Activated T-helper 2 cell treated with anti-CD3 and anti-CD28 coated beads, Interferon-gamma antibody, Interleukin-2, Interleukin-4, amounts not matched to agents 10 μg/mL and 5 μg/mL and 100 μg/mL, durations not matched to agents 14 hours and 24 hours and 36 hours (primary cell): ENCODE data around the gene ARL17B. TPM values are rescaled to one million over a fixed set of nuclear protein-coding genes. Genes with fewer than 3 reads are reported as not detected.
"Not testable (repeated sequence)": the region's sequence is repeated elsewhere in the genome, so short reads cannot be mapped to it uniquely, and the experiment has no call there.

Source experiments
- DNase-seq: peaks from one replicate; pipeline ENCODE4 v3.0.0; 2021; ENCODE audit warnings: low spot score
- H3K27ac Mint-ChIP-seq: one replicate; pipeline ENCODE4 v1.8.0; 2021; ENCODE audit warnings: mixed read lengths
- H3K27me3 Mint-ChIP-seq: one replicate; pipeline ENCODE4 v1.8.0; 2021; ENCODE audit warnings: low read depth, mixed read lengths
- H3K36me3 Mint-ChIP-seq: one replicate; pipeline ENCODE4 v1.8.0; 2021; ENCODE audit warnings: low read depth, mixed read lengths
- H3K4me1 Mint-ChIP-seq: one replicate; pipeline ENCODE4 v1.8.0; 2021; ENCODE audit warnings: low read depth, mixed read lengths
- H3K4me3 Mint-ChIP-seq: one replicate; pipeline ENCODE4 v1.8.0; 2021; ENCODE audit warnings: low read depth, mild to moderate bottlenecking, moderate library complexity, mixed read lengths
- H3K9me3 Mint-ChIP-seq: one replicate; pipeline ENCODE4 v1.8.0; 2021; ENCODE audit warnings: mixed read lengths
- intact Hi-C: fragments of 100-400 bp; cut with micrococcal nuclease; formaldehyde crosslinking; loops from one replicate; pipeline ENCODE4 v1.15.1; 2023
- total RNA-seq: library from RNA; stranded (reverse); gene quantifications from 2 replicates; pipeline ENCODE4 v1.2.3, GENCODE V29; 2022

ARL17B gene
- total RNA-seq, 1 donor from 2014 or later: 15.6 TPM

DNA sequence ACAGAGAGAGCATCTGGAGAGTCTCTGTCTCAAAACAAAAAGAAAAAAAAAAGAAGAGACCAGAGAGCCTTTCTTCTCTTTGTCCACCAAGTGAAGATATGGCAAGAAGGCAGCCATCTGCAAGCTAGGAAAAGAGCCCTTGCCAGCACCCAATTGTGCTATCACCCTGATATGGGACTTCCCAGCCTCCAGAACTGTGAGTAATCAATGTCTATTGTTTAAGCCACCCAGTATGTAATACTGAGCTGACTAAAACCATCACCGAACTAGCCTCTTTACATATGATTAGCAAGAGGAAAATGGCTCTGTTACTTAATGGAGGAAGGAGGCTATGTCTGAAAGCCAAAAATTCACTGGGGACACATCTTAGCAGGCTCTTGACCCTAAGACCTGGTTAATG is 105.2 kb downstream of the ARL17B start:
- intact Hi-C loops, H3K27ac Mint-ChIP-seq, H3K36me3 Mint-ChIP-seq, H3K4me3 Mint-ChIP-seq, H3K4me1 Mint-ChIP-seq, DNase-seq, H3K9me3 Mint-ChIP-seq: not testable (repeated sequence)
- peaks cover 11% of the 10 kb centered on the region for H3K27me3 Mint-ChIP-seq

DNA sequence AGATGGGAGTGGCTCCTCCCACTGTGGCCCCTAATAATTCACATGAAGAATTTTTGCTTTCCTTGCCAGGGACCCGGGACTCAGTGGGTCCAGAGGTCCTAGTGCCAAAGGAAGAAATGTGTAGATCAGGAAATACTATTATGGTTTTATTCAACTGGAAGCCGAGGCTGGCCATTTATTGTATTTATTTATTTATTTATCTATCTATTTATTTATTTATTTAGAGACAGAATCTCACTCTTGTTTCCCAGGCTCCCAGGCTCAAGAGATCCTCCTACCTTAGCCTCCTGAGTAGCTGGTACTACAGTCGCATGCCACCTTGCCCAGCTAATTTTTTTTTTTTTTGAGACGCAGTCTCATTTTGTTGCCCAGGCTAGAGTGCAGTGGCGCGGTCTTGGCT is 107.4 kb downstream of the ARL17B start:
- not testable (repeated sequence) for H3K4me1 Mint-ChIP-seq

GRCh38 chr17:46253722-46254121 is 107.8 kb downstream of the ARL17B start:
- intact Hi-C loops, H3K4me3 Mint-ChIP-seq, H3K9me3 Mint-ChIP-seq, H3K4me1 Mint-ChIP-seq, H3K36me3 Mint-ChIP-seq, H3K27ac Mint-ChIP-seq: not testable (repeated sequence)
- peak; percentile 66 for DNase-seq
- H3K27me3 Mint-ChIP-seq: peaks cover 15% of the 10 kb centered on the region

More for the DNA sequence above, 107.4 kb downstream of the ARL17B start:
- H3K27me3 Mint-ChIP-seq: peaks cover 14% of the 10 kb centered on the region
- H3K9me3 Mint-ChIP-seq, H3K27ac Mint-ChIP-seq, intact Hi-C loops, H3K4me3 Mint-ChIP-seq, DNase-seq, H3K36me3 Mint-ChIP-seq: not testable (repeated sequence)

DNA sequence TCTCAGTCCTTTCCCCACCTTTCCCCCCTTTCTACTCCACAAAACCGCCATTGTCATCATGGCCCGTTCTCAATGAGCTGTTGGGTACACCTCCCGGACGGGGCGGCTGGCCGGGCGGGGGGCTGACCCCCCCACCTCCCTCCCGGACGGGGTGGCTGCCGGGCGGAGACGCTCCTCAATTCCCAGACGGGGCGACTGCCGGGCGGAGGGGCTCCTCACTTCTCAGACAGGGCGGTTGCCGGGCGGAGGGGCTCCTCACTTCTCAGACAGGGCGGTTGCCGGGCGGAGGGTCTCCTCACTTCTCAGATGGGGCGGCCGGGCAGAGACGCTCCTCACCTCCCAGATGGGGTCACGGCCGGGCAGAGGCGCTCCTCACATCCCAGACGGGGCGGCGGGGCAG is 108.8 kb downstream of the ARL17B start:
- DNase-seq, intact Hi-C loops, H3K36me3 Mint-ChIP-seq: not testable (repeated sequence)

DNA sequence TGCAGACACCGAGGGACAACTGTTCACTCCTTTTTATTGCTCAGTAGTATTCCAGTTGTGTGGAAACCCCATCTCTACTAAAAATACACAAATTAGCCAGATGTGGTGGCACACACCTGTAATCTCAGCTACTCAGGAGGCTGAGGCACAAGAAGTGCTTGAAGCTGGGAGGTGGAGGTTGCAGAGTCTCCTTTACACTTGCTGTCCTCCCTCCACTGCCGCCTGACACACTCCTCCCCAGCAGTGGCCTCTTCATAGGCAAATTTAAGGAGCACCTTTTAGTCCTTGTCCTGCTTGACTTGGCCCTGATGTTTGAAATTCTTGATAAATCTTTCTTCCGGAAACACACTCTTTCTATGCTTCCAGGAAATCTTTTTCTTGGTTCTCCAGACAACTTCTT is 112.4 kb downstream of the ARL17B start:
- DNase-seq, H3K36me3 Mint-ChIP-seq, intact Hi-C loops, H3K4me3 Mint-ChIP-seq, H3K27ac Mint-ChIP-seq, H3K4me1 Mint-ChIP-seq, H3K9me3 Mint-ChIP-seq: not testable (repeated sequence)
- peaks cover 13% of the 10 kb centered on the region for H3K27me3 Mint-ChIP-seq

More for the DNA sequence above, 108.8 kb downstream of the ARL17B start:
- not testable (repeated sequence) for H3K4me1 Mint-ChIP-seq, H3K4me3 Mint-ChIP-seq, H3K27ac Mint-ChIP-seq, H3K9me3 Mint-ChIP-seq
- H3K27me3 Mint-ChIP-seq: peaks cover 11% of the 10 kb centered on the region

GRCh38 chr17:46244949-46245768 is 116.4 kb downstream of the ARL17B start:
- H3K4me1 Mint-ChIP-seq, H3K27ac Mint-ChIP-seq, DNase-seq, H3K9me3 Mint-ChIP-seq, H3K4me3 Mint-ChIP-seq, intact Hi-C loops, H3K36me3 Mint-ChIP-seq: not testable (repeated sequence)
- peaks cover 12% of the 10 kb centered on the region for H3K27me3 Mint-ChIP-seq

- H3K27ac Mint-ChIP-seq, H3K4me1 Mint-ChIP-seq, intact Hi-C loops, DNase-seq, H3K36me3 Mint-ChIP-seq, H3K4me3 Mint-ChIP-seq, H3K9me3 Mint-ChIP-seq: not testable (repeated sequence)
- H3K27me3 Mint-ChIP-seq: peaks cover 11% of the 10 kb centered on the region
Observed at GRCh38 chr17:46244339-46244913, 117.1 kb downstream of the ARL17B start.

GRCh38 chr17:46243928-46244327 is 117.6 kb downstream of the ARL17B start:
- H3K4me1 Mint-ChIP-seq, intact Hi-C loops, H3K27me3 Mint-ChIP-seq, H3K36me3 Mint-ChIP-seq, H3K9me3 Mint-ChIP-seq, DNase-seq, H3K27ac Mint-ChIP-seq, H3K4me3 Mint-ChIP-seq: not testable (repeated sequence)

GRCh38 chr17:46243505-46243904 is 118.1 kb downstream of the ARL17B start:
- H3K27me3 Mint-ChIP-seq, H3K36me3 Mint-ChIP-seq, DNase-seq, H3K27ac Mint-ChIP-seq, H3K4me3 Mint-ChIP-seq, intact Hi-C loops, H3K4me1 Mint-ChIP-seq, H3K9me3 Mint-ChIP-seq: not testable (repeated sequence)

DNA sequence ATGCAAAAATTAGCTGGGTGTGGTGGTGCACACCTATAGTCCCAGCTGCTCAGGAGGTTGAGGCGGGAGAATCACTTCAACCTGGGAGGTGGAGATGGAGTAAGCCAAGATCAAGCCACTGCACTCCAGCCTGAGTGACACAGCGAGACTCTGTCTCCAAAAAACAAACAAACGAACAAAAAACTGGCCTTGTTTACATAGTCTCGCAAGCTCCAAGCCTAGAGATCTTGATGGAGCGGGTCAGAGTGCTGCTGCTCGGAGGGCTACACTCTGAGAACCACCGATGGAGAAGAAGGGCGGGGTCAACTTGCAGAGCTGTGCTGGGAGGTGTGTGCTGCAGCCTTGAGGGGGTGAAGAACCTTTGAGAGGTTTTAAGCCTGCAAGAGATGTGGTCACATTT is 130.2 kb downstream of the ARL17B start:
- H3K27ac Mint-ChIP-seq, H3K4me3 Mint-ChIP-seq, H3K9me3 Mint-ChIP-seq, H3K4me1 Mint-ChIP-seq, DNase-seq, H3K36me3 Mint-ChIP-seq, intact Hi-C loops: not testable (repeated sequence)
- peaks cover 13% of the 10 kb centered on the region for H3K27me3 Mint-ChIP-seq

DNA sequence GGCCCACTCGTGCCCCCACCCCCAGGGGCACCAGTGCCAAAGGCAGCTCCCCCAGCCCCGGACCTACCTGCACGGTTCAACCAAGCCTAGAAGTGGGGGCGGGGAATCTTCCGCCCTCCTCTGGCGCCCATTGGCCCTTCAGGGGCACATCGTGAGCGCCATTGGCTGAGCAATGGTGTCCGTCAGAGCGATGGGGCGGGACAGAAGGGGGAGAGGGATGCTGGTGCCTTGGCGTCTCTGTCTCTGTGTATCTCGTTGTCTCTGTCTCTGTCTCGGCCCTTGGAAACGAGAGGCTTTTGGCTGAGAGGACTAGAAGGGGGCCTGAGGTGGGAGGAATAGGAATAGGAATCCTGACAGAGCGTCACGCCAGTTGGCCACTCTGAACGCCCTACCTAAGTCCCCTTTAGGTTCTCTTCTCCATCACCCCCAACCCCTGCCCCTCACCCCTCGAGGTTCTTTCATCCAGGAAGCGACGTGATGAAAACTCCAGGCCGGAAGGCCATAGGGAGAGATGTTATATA is 136.2 kb downstream of the ARL17B start:
- H3K27ac Mint-ChIP-seq: peak overlapping the region; percentile 47
- H3K4me3 Mint-ChIP-seq: peak overlapping the region; percentile 81
- H3K36me3 Mint-ChIP-seq, intact Hi-C loops, H3K9me3 Mint-ChIP-seq, H3K27me3 Mint-ChIP-seq: not testable (repeated sequence)
- peaks cover 10% of the 10 kb centered on the region for H3K4me1 Mint-ChIP-seq
- peak; percentile 93 for DNase-seq

DNA sequence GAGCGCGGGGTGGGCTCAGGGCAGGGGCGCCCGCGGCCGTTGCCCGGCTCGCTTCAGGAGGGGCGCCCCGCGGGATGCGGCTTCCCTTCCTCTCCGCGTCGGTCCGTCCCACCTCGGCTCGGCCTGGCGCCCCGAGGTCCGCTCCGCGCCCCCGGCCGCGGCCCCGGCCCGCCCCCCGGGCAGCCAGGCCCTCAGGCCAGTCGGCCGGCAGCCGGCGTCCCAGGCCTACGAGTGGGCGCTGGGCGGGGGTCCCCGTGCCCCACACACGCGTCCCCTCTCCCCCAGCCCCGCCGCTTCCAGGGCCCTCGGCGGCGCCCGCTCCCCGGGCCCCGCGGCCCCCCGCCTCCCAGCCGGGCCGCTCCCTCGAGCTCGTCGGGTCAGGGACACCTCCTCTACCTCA is 136.7 kb downstream of the ARL17B start:
- H3K4me1 Mint-ChIP-seq: peaks cover 10% of the 10 kb centered on the region
- H3K9me3 Mint-ChIP-seq, intact Hi-C loops, H3K27me3 Mint-ChIP-seq, H3K36me3 Mint-ChIP-seq, DNase-seq, H3K27ac Mint-ChIP-seq: not testable (repeated sequence)
- H3K4me3 Mint-ChIP-seq: peak overlapping the region; percentile 81
